ENCODE measurements around the gene ID1.
"Not testable (repeated sequence)": the region's sequence is repeated elsewhere in the genome, so short reads cannot be mapped to it uniquely, and the experiment has no call there.

- TF ChIP-seq, protein P1, sequence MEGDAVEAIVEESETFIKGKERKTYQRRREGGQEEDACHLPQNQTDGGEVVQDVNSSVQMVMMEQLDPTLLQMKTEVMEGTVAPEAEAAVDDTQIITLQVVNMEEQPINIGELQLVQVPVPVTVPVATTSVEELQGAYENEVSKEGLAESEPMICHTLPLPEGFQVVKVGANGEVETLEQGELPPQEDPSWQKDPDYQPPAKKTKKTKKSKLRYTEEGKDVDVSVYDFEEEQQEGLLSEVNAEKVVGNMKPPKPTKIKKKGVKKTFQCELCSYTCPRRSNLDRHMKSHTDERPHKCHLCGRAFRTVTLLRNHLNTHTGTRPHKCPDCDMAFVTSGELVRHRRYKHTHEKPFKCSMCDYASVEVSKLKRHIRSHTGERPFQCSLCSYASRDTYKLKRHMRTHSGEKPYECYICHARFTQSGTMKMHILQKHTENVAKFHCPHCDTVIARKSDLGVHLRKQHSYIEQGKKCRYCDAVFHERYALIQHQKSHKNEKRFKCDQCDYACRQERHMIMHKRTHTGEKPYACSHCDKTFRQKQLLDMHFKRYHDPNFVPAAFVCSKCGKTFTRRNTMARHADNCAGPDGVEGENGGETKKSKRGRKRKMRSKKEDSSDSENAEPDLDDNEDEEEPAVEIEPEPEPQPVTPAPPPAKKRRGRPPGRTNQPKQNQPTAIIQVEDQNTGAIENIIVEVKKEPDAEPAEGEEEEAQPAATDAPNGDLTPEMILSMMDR (IDR thresholded peaks at IDR 0.05): not testable (repeated sequence)
- TF ChIP-seq POLR2A (IDR thresholded peaks at IDR 0.05): not testable (repeated sequence)
These were observed 43.0 kb downstream of the ID1 start for GRCh38 chr20:31648104-31648503.
